GM12891 (cell line): ENCODE results near the gene MAD1L1.

Source experiments
- DNase-seq: peaks from one replicate; pipeline ENCODE4 v3.0.0; 2011; ENCODE audit warnings: low spot score; ENCODE audit not compliant: insufficient read length
- FAIRE-seq: peaks from 2 replicates; lab custom pipeline; 2011; peaks lifted over from hg19 to GRCh38; lab: Jason Lieb, UNC
- PAX5 ChIP-seq: IDR thresholded peaks from 2 replicates; pipeline ENCODE4 v1.6.1; 2011; ENCODE audit warnings: low read length, moderate library complexity, mild to moderate bottlenecking; ENCODE audit not compliant: insufficient read depth, severe bottlenecking
- POLR2A ChIP-seq: IDR thresholded peaks from 2 replicates; pipeline ENCODE4 v1.6.1; 2011; ENCODE audit warnings: low read depth, low read length, control low read depth
- POLR2AphosphoS5 ChIP-seq: IDR thresholded peaks from 2 replicates; pipeline ENCODE4 v1.6.1; 2011; ENCODE audit warnings: low read depth, low read length, control low read depth
- POU2F2 ChIP-seq: IDR thresholded peaks from 2 replicates; pipeline ENCODE4 v1.6.1; 2011; ENCODE audit warnings: low read depth, mild to moderate bottlenecking, control low read depth, low read length, moderate library complexity
- SPI1 ChIP-seq: IDR thresholded peaks from 2 replicates; pipeline ENCODE4 v1.6.1; 2011; ENCODE audit warnings: low read depth, low read length, control low read depth
- TAF1 ChIP-seq: IDR thresholded peaks from 2 replicates; pipeline ENCODE4 v1.6.1; 2011; ENCODE audit warnings: low read depth, low read length, control low read depth

Gene MAD1L1

GRCh38 chr7:2076649-2077064, 156.1 kb downstream of the MAD1L1 start:
- FAIRE-seq (no peak), DNase-seq (no peak)
- no peak for TF ChIP-seq SPI1
- no peak for TF ChIP-seq TAF1
- TF ChIP-seq POLR2AphosphoS5: no peak
- no peak for TF ChIP-seq POU2F2
- no peak for TF ChIP-seq PAX5
- TF ChIP-seq POLR2A: no peak

- no peak for TF ChIP-seq PAX5
- FAIRE-seq (no peak), DNase-seq (no peak)
Observed at GRCh38 chr7:2075811-2076210, 156.9 kb downstream of the MAD1L1 start.

- FAIRE-seq (no peak), DNase-seq (no peak)
- TF ChIP-seq POU2F2 (no peak), SPI1 (no peak), POLR2A (no peak), TAF1 (no peak), PAX5 (no peak), POLR2AphosphoS5 (no peak)
Observed at GRCh38 chr7:2074691-2075090, 158.1 kb downstream of the MAD1L1 start.

GRCh38 chr7:2072798-2073197, 159.9 kb downstream of the MAD1L1 start:
- no peak for FAIRE-seq
- TF ChIP-seq TAF1: no peak
- no peak for TF ChIP-seq POLR2A
- no peak for TF ChIP-seq PAX5
- no peak for TF ChIP-seq POU2F2
- no peak for TF ChIP-seq SPI1
- DNase-seq: peak; percentile 50

- FAIRE-seq: peak; percentile 94
- DNase-seq: peak; percentile 77
- TF ChIP-seq POU2F2: peak; percentile 38; the same call in 1 of the 2 replicates
- peak; percentile 7 for TF ChIP-seq PAX5
- TF ChIP-seq SPI1: no peak
- TF ChIP-seq TAF1: no peak
- no peak for TF ChIP-seq POLR2AphosphoS5
- 0 out of 2 replicates have a peak, but pooled peaks have one; percentile 25 for TF ChIP-seq POLR2A
Observed at GRCh38 chr7:2072042-2072441, 160.7 kb downstream of the MAD1L1 start.

GRCh38 chr7:2071133-2071832, 161.5 kb downstream of the MAD1L1 start:
- no peak for DNase-seq
- TF ChIP-seq SPI1 (no peak), PAX5 (no peak), POU2F2 (no peak), POLR2A (no peak), POLR2AphosphoS5 (no peak), TAF1 (no peak)
- no peak for FAIRE-seq

GRCh38 chr7:2070151-2070763, 162.5 kb downstream of the MAD1L1 start:
- FAIRE-seq: no peak
- DNase-seq: no peak
- TF ChIP-seq TAF1: no peak
- TF ChIP-seq POLR2A: no peak
- no peak for TF ChIP-seq SPI1
- TF ChIP-seq PAX5: no peak
- TF ChIP-seq POLR2AphosphoS5: no peak
- TF ChIP-seq POU2F2: no peak

GRCh38 chr7:2069472-2069860, 163.3 kb downstream of the MAD1L1 start:
- no peak for FAIRE-seq
- no peak for DNase-seq
- TF ChIP-seq POLR2A: no peak
- TF ChIP-seq PAX5: no peak
- no peak for TF ChIP-seq SPI1
- TF ChIP-seq POU2F2: no peak
- TF ChIP-seq TAF1: no peak
- no peak for TF ChIP-seq POLR2AphosphoS5

GRCh38 chr7:2068693-2069471, 163.9 kb downstream of the MAD1L1 start:
- FAIRE-seq (no peak), DNase-seq (no peak)
- TF ChIP-seq POU2F2 (no peak), TAF1 (no peak), PAX5 (no peak), POLR2A (no peak), SPI1 (no peak), POLR2AphosphoS5 (no peak)
